RCC 7860 (cell line): ENCODE data around the gene VASN.
A peak's percentile ranks its signal among the peaks of the same experiment; 100 is the strongest.
"Not testable (repeated sequence)": the region's sequence is repeated elsewhere in the genome, so short reads cannot be mapped to it uniquely, and the experiment has no call there.

Experiments used
- DNase-seq: peaks from one replicate; pipeline ENCODE4 v3.0.0-alpha.2; 2015; ENCODE audit warnings: low spot score
- FAIRE-seq: peaks from 2 replicates; lab custom pipeline; 2012; peaks lifted over from hg19 to GRCh38; lab: Jason Lieb, UNC

Gene VASN

GRCh38 chr16:4371357-4372000, at the start of gene VASN:
Gene VASN, plus strand, starts transcription at chr16:4371848. Its CDS starts 9,030 bp downstream, at chr16:4380878.
- DNase-seq (peak; percentile 12), FAIRE-seq (no peak)

- no peak for FAIRE-seq
Measured at GRCh38 chr16:4322121-4323052, 49.3 kb upstream of the VASN start.

GRCh38 chr16:4323071-4323844, 48.4 kb upstream of the VASN start:
- no peak for DNase-seq
- no peak for FAIRE-seq

More at GRCh38 chr16:4322121-4323052, 49.3 kb upstream of the VASN start:
- DNase-seq = no peak

GRCh38 chr16:4323845-4324488, 47.7 kb upstream of the VASN start:
- no peak for FAIRE-seq
- DNase-seq = no peak

- FAIRE-seq = no peak
- DNase-seq = no peak
Measured at GRCh38 chr16:4324492-4325252, 47.0 kb upstream of the VASN start.

GRCh38 chr16:4325253-4325758, 46.3 kb upstream of the VASN start:
- DNase-seq = no peak
- no peak for FAIRE-seq

- DNase-seq (no peak), FAIRE-seq (no peak)
Measured at GRCh38 chr16:4327386-4328045, 44.1 kb upstream of the VASN start.

GRCh38 chr16:4328046-4328781, 43.4 kb upstream of the VASN start:
- FAIRE-seq = no peak
- DNase-seq = no peak

GRCh38 chr16:4328782-4329775, 42.6 kb upstream of the VASN start:
- FAIRE-seq = no peak
- DNase-seq = no peak

GRCh38 chr16:4330277-4330874, 41.3 kb upstream of the VASN start:
- FAIRE-seq (no peak), DNase-seq (peak; percentile 38)

GRCh38 chr16:4332083-4332482, 39.6 kb upstream of the VASN start:
- FAIRE-seq (no peak), DNase-seq (no peak)

- DNase-seq (no peak), FAIRE-seq (no peak)
Measured at GRCh38 chr16:4332623-4333307, 38.9 kb upstream of the VASN start.

- FAIRE-seq (no peak), DNase-seq (no peak)
Measured at GRCh38 chr16:4333308-4333638, 38.4 kb upstream of the VASN start.

GRCh38 chr16:4333714-4334113, 37.9 kb upstream of the VASN start:
- FAIRE-seq, DNase-seq: not testable (repeated sequence)

GRCh38 chr16:4334724-4335495, 36.7 kb upstream of the VASN start:
- FAIRE-seq = no peak

More at GRCh38 chr16:4334724-4335495, 36.7 kb upstream of the VASN start:
- DNase-seq = no peak
